Activated CD4-positive, alpha-beta T cell treated with anti-CD3 and anti-CD28 coated beads for 36 hours (primary cell): Measurements from ENCODE around the gene APOC1. TPM values are rescaled to one million over a fixed set of nuclear protein-coding genes. Genes with fewer than 3 reads are reported as not detected.
"Not testable (repeated sequence)": the region's sequence is repeated elsewhere in the genome, so short reads cannot be mapped to it uniquely, and the experiment has no call there.

ENCODE experiments used
- ATAC-seq: fragments of 200-7000 bp; cut with Tn5 transposase; one replicate; pipeline ENCODE4 v1.10.0; 2021; ENCODE audit warnings: mild to moderate bottlenecking, moderate library complexity
- CTCF ChIA-PET: fragments of 350-600 bp; sonication (Branson Sonifier 250); formaldehyde crosslinking; loops from one replicate; lab custom pipeline; 2021; ENCODE audit warnings: antibody characterized with exemption; lab: Charles Lee
- POLR2A ChIA-PET: fragments of 350-600 bp; sonication (Branson Sonifier 250); formaldehyde crosslinking; loops from one replicate; lab custom pipeline; 2021; ENCODE audit warnings: antibody characterized with exemption, inconsistent platforms; lab: Charles Lee
- DNase-seq: peaks from one replicate; pipeline ENCODE4 v3.0.0-alpha.2; 2020
- H3K27ac Mint-ChIP-seq: one replicate; pipeline ENCODE4 v1.8.0; 2021; ENCODE audit warnings: mixed read lengths
- H3K27me3 Mint-ChIP-seq: one replicate; pipeline ENCODE4 v1.8.0; 2021; ENCODE audit warnings: mixed read lengths
- H3K36me3 Mint-ChIP-seq: one replicate; pipeline ENCODE4 v1.8.0; 2021; ENCODE audit warnings: low read depth, mixed read lengths
- H3K4me1 Mint-ChIP-seq: one replicate; pipeline ENCODE4 v1.8.0; 2021; ENCODE audit warnings: mixed read lengths
- H3K4me3 Mint-ChIP-seq: one replicate; pipeline ENCODE4 v1.8.0; 2021; ENCODE audit warnings: mild to moderate bottlenecking, moderate library complexity, mixed read lengths
- H3K9me3 Mint-ChIP-seq: one replicate; pipeline ENCODE4 v1.8.0; 2021; ENCODE audit warnings: low read depth, mixed read lengths
- intact Hi-C, 2 experiments: fragments of 100-400 bp; cut with DNase I in 1 of 2; cut with micrococcal nuclease in 1 of 2; formaldehyde crosslinking; loops; one replicate each; pipeline versions ENCODE4 v1.14.2 to v1.15.1; 2022 to 2024; cut with DNase I, micrococcal nuclease
- total RNA-seq, 2 experiments: library from RNA; stranded (reverse); gene quantifications; one replicate each; pipeline ENCODE4 v1.2.3, GENCODE V29; 2021

APOC1 gene
- total RNA-seq, 2 experiments from 2014 or later: 2.8 to 2.9 TPM

- H3K9me3 Mint-ChIP-seq: no peaks in the 10 kb centered on the region
- peaks cover 17% of the 10 kb centered on the region for H3K27me3 Mint-ChIP-seq
- peaks cover 20% of the 10 kb centered on the region for H3K36me3 Mint-ChIP-seq
- H3K4me1 Mint-ChIP-seq: peaks cover 8% of the 10 kb centered on the region
- peak; percentile 85 for DNase-seq
- no peak overlapping the region for H3K4me3 Mint-ChIP-seq
- intact Hi-C loops: loop anchor here (1.0 to 5.0 kb wide), 4 partner anchors 47 to 433 kb away; no protein-coding TSS in a partner anchor
- peak; percentile 67 for ATAC-seq
- ChIA-PET CTCF (interaction anchor here (0.6 to 1.3 kb wide), 4 partner anchors 9 to 15 kb away, joined by 3 to 5 read pairs (median 4); no protein-coding TSS in a partner anchor), POLR2A (interaction anchor here (1.0 to 1.2 kb wide), 2 partner anchors 11 to 13 kb away, joined by 3 read pairs; partner anchors contain the start of gene TOMM40)
- H3K27ac Mint-ChIP-seq: no peak overlapping the region
These were observed 10.6 kb upstream of the APOC1 start for GRCh38 chr19:44903602-44904425.

- Mint-ChIP-seq H3K9me3 (no peaks in the 10 kb centered on the region), H3K27me3 (peaks cover 17% of the 10 kb centered on the region), H3K36me3 (peaks cover 20% of the 10 kb centered on the region), H3K27ac (no peak overlapping the region), H3K4me3 (no peak overlapping the region), H3K4me1 (peaks cover 8% of the 10 kb centered on the region)
- no peak for DNase-seq
- CTCF ChIA-PET: interaction anchor here (0.6 to 1.3 kb wide), 4 partner anchors 9 to 73 kb away, joined by 3 to 4 read pairs (median 3); no protein-coding TSS in a partner anchor
- ATAC-seq: no peak
- intact Hi-C loops: loop anchor here in 1 of 2 experiments (5.0 kb wide), 1 partner anchor 433 kb away; no protein-coding TSS in a partner anchor
- POLR2A ChIA-PET: interaction anchor here (0.5 to 1.0 kb wide), 3 partner anchors 12 to 143 kb away, joined by 3 to 5 read pairs (median 4); no protein-coding TSS in a partner anchor
These were observed 9.9 kb upstream of the APOC1 start for GRCh38 chr19:44904426-44904994.

GRCh38 chr19:44905437-44906160 lies 8.8 kb upstream of the APOC1 start, which contains the start of gene APOE:
APOE (plus strand) TSS chr19:44905796; CDS start chr19:44906625, 829 bp downstream.
- POLR2A ChIA-PET: interaction anchor here (0.5 to 0.9 kb wide), 3 partner anchors 15 to 20 kb away, joined by 3 to 7 read pairs (median 4); partner anchors contain the start of gene TOMM40
- H3K27ac Mint-ChIP-seq: no peak within 1 kb of the TSS

DNA sequence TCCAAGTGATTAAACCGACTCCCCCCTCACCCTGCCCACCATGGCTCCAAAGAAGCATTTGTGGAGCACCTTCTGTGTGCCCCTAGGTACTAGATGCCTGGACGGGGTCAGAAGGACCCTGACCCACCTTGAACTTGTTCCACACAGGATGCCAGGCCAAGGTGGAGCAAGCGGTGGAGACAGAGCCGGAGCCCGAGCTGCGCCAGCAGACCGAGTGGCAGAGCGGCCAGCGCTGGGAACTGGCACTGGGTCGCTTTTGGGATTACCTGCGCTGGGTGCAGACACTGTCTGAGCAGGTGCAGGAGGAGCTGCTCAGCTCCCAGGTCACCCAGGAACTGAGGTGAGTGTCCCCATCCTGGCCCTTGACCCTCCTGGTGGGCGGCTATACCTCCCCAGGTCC lies 6.8 kb upstream of the APOC1 start:
- ATAC-seq: no peak
- H3K36me3 Mint-ChIP-seq: peaks cover 6% of the 10 kb centered on the region
- intact Hi-C loops: no loop called here
- DNase-seq: no peak
- H3K27ac Mint-ChIP-seq: no peak overlapping the region
- ChIA-PET CTCF (no interaction called here), POLR2A (interaction anchor here (0.6 kb wide), 1 partner anchor 50 kb away, joined by 3 read pairs; no protein-coding TSS in a partner anchor)
- peaks cover 23% of the 10 kb centered on the region for H3K27me3 Mint-ChIP-seq
- H3K4me1 Mint-ChIP-seq: peaks cover 8% of the 10 kb centered on the region
- no peak overlapping the region for H3K4me3 Mint-ChIP-seq
- H3K9me3 Mint-ChIP-seq: no peaks in the 10 kb centered on the region

More at GRCh38 chr19:44905437-44906160, 8.8 kb upstream of the APOC1 start, which contains the start of gene APOE:
- H3K27me3 Mint-ChIP-seq: peaks cover 17% of the 10 kb centered on the region
- no peak for DNase-seq
- no peak within 1 kb of the TSS for H3K4me3 Mint-ChIP-seq
- ATAC-seq: no peak
- CTCF ChIA-PET: interaction anchor here (0.5 to 1.1 kb wide), 7 partner anchors 47 to 653 kb away, joined by 3 to 8 read pairs (median 3); no protein-coding TSS in a partner anchor
- peaks cover 13% of the 10 kb centered on the region for H3K36me3 Mint-ChIP-seq
- intact Hi-C loops: no loop called here
- H3K4me1 Mint-ChIP-seq: peaks cover 8% of the 10 kb centered on the region
- no peaks in the 10 kb centered on the region for H3K9me3 Mint-ChIP-seq

- H3K4me3 Mint-ChIP-seq: no peak overlapping the region
- no peaks in the 10 kb centered on the region for H3K9me3 Mint-ChIP-seq
- peaks cover 3% of the 10 kb centered on the region for H3K36me3 Mint-ChIP-seq
- no peak for ATAC-seq
- H3K27me3 Mint-ChIP-seq: peaks cover 29% of the 10 kb centered on the region
- intact Hi-C loops: no loop called here
- no peak overlapping the region for H3K27ac Mint-ChIP-seq
- peaks cover 8% of the 10 kb centered on the region for H3K4me1 Mint-ChIP-seq
- CTCF ChIA-PET: no interaction called here
- no peak for DNase-seq
- POLR2A ChIA-PET: interaction anchor here (0.6 kb wide), 1 partner anchor 49 kb away, joined by 3 read pairs; no protein-coding TSS in a partner anchor
These were observed 6.2 kb upstream of the APOC1 start for GRCh38 chr19:44908074-44908835.

GRCh38 chr19:44908836-44909261 lies 5.6 kb upstream of the APOC1 start:
- ChIA-PET POLR2A (interaction anchor here (0.9 kb wide), 1 partner anchor 11 kb away, joined by 6 read pairs; no protein-coding TSS in a partner anchor), CTCF (no interaction called here)
- Mint-ChIP-seq H3K27me3 (peaks cover 33% of the 10 kb centered on the region), H3K4me1 (peaks cover 8% of the 10 kb centered on the region), H3K4me3 (no peak overlapping the region), H3K27ac (no peak overlapping the region), H3K9me3 (no peaks in the 10 kb centered on the region), H3K36me3 (no peaks in the 10 kb centered on the region)
- DNase-seq: no peak
- intact Hi-C loops: no loop called here
- ATAC-seq: no peak

DNA sequence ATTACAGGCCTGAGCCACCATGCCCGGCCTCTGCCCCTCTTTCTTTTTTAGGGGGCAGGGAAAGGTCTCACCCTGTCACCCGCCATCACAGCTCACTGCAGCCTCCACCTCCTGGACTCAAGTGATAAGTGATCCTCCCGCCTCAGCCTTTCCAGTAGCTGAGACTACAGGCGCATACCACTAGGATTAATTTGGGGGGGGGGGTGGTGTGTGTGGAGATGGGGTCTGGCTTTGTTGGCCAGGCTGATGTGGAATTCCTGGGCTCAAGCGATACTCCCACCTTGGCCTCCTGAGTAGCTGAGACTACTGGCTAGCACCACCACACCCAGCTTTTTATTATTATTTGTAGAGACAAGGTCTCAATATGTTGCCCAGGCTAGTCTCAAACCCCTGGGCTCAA lies 4.6 kb upstream of the APOC1 start:
- intact Hi-C loops: no loop called here
- ATAC-seq (no peak), DNase-seq (no peak)
- H3K36me3 Mint-ChIP-seq: no peaks in the 10 kb centered on the region
- no peak overlapping the region for H3K4me3 Mint-ChIP-seq
- CTCF ChIA-PET: interaction anchor here (0.5 to 0.9 kb wide), 2 partner anchors 15 to 429 kb away, joined by 3 read pairs; no protein-coding TSS in a partner anchor
- no peak overlapping the region for H3K27ac Mint-ChIP-seq
- POLR2A ChIA-PET: interaction anchor here (0.9 kb wide), 1 partner anchor 12 kb away, joined by 6 read pairs; no protein-coding TSS in a partner anchor
- peaks cover 15% of the 10 kb centered on the region for H3K4me1 Mint-ChIP-seq
- H3K9me3 Mint-ChIP-seq: no peaks in the 10 kb centered on the region
- H3K27me3 Mint-ChIP-seq: peaks cover 40% of the 10 kb centered on the region

- intact Hi-C loops, H3K9me3 Mint-ChIP-seq, POLR2A ChIA-PET, H3K4me1 Mint-ChIP-seq, H3K4me3 Mint-ChIP-seq, DNase-seq, H3K27ac Mint-ChIP-seq, ATAC-seq, H3K36me3 Mint-ChIP-seq: not testable (repeated sequence)
- CTCF ChIA-PET: interaction anchor here (0.8 to 1.5 kb wide), 2 partner anchors 44 to 82 kb away, joined by 3 to 5 read pairs; no protein-coding TSS in a partner anchor
- H3K27me3 Mint-ChIP-seq: peaks cover 29% of the 10 kb centered on the region
These were observed 2.5 kb upstream of the APOC1 start for GRCh38 chr19:44911896-44912295.

- H3K27ac Mint-ChIP-seq: no peak overlapping the region
- H3K36me3 Mint-ChIP-seq: no peaks in the 10 kb centered on the region
- H3K9me3 Mint-ChIP-seq: no peaks in the 10 kb centered on the region
- peaks cover 8% of the 10 kb centered on the region for H3K4me1 Mint-ChIP-seq
- CTCF ChIA-PET: interaction anchor here (0.6 to 1.5 kb wide), 3 partner anchors 9 to 43 kb away, joined by 3 to 4 read pairs (median 3); no protein-coding TSS in a partner anchor
- peaks cover 27% of the 10 kb centered on the region for H3K27me3 Mint-ChIP-seq
- no peak for ATAC-seq
- POLR2A ChIA-PET: no interaction called here
- no peak overlapping the region for H3K4me3 Mint-ChIP-seq
- intact Hi-C loops: no loop called here
- DNase-seq: no peak
These were observed 1.6 kb upstream of the APOC1 start for GRCh38 chr19:44912854-44913253.
